Effector memory CD4-positive, alpha-beta T cell (primary cell): ENCODE results near the gene USP16.

Experiments used
- DNase-seq, 3 donors: peaks; one replicate each; pipeline ENCODE4 v3.0.0-alpha.2; 2020
- H3K27ac ChIP-seq: 2 replicates; pipeline ENCODE4 v1.7.0; 2013; ENCODE audit warnings: mild to moderate bottlenecking, low read length, moderate library complexity; ENCODE audit not compliant: insufficient read depth, poor library complexity, severe bottlenecking
- H3K27me3 ChIP-seq: replicated peaks from 2 replicates; pipeline ENCODE4 v1.7.0; 2013; ENCODE audit warnings: mild to moderate bottlenecking, low read length; ENCODE audit not compliant: insufficient read depth, control insufficient read depth, poor library complexity, severe bottlenecking
- H3K36me3 ChIP-seq: 2 replicates; pipeline ENCODE4 v1.7.0; 2013; ENCODE audit warnings: mild to moderate bottlenecking, low read length, moderate library complexity; ENCODE audit not compliant: control insufficient read depth, insufficient read depth
- H3K4me1 ChIP-seq: 2 replicates; pipeline ENCODE4 v1.7.0; 2013; ENCODE audit warnings: low read length, mild to moderate bottlenecking; ENCODE audit not compliant: control insufficient read depth, insufficient read depth, poor library complexity, severe bottlenecking
- H3K4me3 ChIP-seq: 2 replicates; pipeline ENCODE4 v1.7.0; 2013; ENCODE audit warnings: low read length, low read depth, mild to moderate bottlenecking; ENCODE audit not compliant: insufficient read depth, poor library complexity, severe bottlenecking
- H3K9me3 ChIP-seq: 2 replicates; pipeline ENCODE4 v1.7.0; 2013; ENCODE audit warnings: mild to moderate bottlenecking, low read length, moderate library complexity; ENCODE audit not compliant: control insufficient read depth

USP16 gene

DNA sequence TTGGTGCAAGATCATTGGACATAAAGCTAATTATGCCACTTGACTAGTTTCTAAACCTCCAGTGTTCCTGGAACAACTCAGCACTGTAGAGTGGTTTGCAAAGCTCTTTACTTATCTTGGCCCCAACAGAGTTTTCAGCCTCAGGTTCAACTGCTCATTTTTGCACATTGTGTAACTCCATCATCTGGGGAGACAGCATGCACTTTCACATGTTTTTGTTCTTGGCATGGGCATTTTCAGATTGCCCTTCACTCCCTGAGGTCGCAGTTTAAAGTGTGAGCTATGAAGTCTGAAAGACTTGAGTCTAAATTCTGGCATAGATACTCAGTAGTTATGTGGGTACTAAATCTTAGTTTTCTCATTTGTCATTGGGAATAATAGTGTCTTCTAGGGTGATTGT is 5.1 kb downstream of the USP16 start:
- no peak overlapping the region for H3K27ac ChIP-seq
- peaks cover 9% of the 10 kb centered on the region for H3K4me1 ChIP-seq
- H3K27me3 ChIP-seq: no peaks in the 10 kb centered on the region
- peaks cover 40% of the 10 kb centered on the region for H3K36me3 ChIP-seq
- no peak for DNase-seq
- H3K4me3 ChIP-seq: no peak overlapping the region
- no peaks in the 10 kb centered on the region for H3K9me3 ChIP-seq

DNA sequence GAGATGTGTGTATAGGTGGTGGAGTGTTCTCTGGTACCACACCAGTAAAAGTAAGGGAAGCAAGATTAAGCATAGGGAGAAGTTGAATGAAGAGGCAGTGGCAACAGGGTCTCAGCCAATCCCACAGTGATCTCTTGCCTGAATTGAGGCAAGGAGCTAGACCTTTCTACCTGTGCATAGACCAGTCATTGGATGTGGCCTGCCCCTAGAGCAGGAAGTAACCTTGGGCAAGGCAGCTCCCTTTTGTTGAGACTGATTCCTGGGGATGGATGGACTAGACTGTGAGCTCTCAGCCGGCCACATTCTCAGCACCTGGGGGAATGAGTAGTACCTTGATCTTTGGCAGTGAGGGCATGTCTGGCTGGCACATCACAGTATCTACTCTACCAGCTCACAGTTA is 6.4 kb downstream of the USP16 start:
- H3K27ac ChIP-seq: no peak overlapping the region
- H3K9me3 ChIP-seq: no peaks in the 10 kb centered on the region
- peaks cover 40% of the 10 kb centered on the region for H3K36me3 ChIP-seq
- no peaks in the 10 kb centered on the region for H3K27me3 ChIP-seq
- peaks cover 2% of the 10 kb centered on the region for H3K4me1 ChIP-seq
- no peak for DNase-seq
- H3K4me3 ChIP-seq: no peak overlapping the region

DNA sequence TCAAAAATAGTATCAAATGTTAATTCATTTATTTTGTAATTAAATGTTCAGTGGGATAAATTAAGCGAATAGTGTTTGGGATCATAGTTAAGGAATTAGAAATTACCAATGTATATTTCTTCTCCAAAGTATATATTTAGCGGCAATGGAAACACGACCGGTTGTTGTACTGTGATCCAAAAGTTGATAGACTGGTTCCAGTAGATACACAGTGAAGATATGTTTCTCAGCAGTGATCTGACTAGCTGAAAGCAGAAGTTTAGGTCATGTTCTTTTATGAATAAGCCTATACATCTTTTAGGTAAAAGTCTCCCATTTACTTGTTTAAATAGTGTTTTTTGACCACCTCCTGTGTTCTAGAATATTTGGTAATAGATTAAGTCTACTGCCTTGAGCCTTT is 8.8 kb downstream of the USP16 start:
- no peaks in the 10 kb centered on the region for H3K4me1 ChIP-seq
- H3K36me3 ChIP-seq: peaks cover 64% of the 10 kb centered on the region
- no peak for DNase-seq
- H3K9me3 ChIP-seq: no peaks in the 10 kb centered on the region
- no peak overlapping the region for H3K27ac ChIP-seq
- no peaks in the 10 kb centered on the region for H3K27me3 ChIP-seq
- H3K4me3 ChIP-seq: no peak overlapping the region

DNA sequence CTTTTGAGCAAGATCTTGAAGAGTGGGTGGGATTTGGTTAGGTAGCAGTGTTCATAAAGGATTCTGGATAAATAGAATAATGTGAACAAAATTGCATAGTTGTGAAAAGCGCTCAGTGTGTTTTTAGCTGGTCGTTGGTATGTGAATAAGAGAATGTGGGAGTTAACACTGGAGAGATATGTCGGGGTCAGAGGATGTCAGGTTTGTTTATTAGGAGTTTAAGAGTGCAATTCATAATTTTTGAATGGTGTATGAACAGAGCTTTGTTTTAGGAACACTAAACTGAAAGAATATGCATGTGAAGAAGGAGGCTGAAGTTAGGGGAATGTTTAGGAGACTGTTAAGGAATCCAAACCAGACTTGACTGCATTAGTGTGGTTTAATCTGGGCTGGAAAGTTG is 9.4 kb downstream of the USP16 start:
- Histone ChIP-seq H3K4me3 (no peak overlapping the region), H3K36me3 (peaks cover 69% of the 10 kb centered on the region), H3K27me3 (no peaks in the 10 kb centered on the region), H3K4me1 (no peaks in the 10 kb centered on the region), H3K27ac (no peak overlapping the region), H3K9me3 (no peaks in the 10 kb centered on the region)
- DNase-seq: no peak

DNA sequence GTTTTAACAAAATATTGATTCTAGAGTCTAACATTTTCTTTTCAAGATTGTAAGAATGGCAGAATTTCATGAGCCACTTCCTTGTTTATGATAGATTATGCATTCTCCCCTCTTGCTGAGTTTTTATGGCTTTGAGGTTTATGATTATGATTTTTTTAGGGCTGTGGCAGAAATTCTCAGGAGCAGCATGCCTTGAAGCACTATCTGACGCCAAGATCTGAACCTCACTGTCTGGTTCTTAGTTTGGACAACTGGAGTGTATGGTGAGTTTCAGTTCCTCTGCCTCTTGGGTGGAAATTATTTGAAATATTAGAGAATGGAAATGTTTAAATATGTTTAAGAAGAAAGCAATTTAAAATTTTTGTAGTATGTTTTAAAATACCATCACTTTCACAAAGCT is 10.2 kb downstream of the USP16 start:
- Histone ChIP-seq H3K4me1 (no peaks in the 10 kb centered on the region), H3K4me3 (no peak overlapping the region), H3K36me3 (peaks cover 72% of the 10 kb centered on the region)

DNA sequence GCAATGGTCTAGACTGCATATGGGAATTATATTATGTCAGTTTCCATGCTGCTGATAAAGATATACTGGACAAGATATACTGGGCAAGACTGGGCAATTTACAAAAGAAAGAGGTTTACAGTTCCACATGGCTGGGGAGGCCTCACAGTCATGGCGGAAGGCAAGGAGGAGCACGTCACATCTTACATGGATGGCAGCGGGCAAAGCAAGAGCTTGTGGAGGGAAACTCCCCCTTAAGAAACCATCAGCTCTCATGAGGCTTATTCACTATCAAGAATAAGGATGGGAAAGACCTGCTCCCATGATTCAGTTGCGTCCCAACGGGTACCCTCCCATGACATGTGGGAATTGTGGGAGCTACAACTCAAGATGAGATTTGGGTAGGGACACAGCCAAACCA is 27.8 kb downstream of the USP16 start:
- no peaks in the 10 kb centered on the region for H3K4me1 ChIP-seq
- no peaks in the 10 kb centered on the region for H3K27me3 ChIP-seq
- no peak overlapping the region for H3K27ac ChIP-seq
- peaks cover 83% of the 10 kb centered on the region for H3K36me3 ChIP-seq
- no peak overlapping the region for H3K4me3 ChIP-seq
- no peaks in the 10 kb centered on the region for H3K9me3 ChIP-seq
- no peak for DNase-seq

More for the DNA sequence above, 10.2 kb downstream of the USP16 start:
- Histone ChIP-seq H3K27ac (no peak overlapping the region), H3K9me3 (no peaks in the 10 kb centered on the region), H3K27me3 (no peaks in the 10 kb centered on the region)
- no peak for DNase-seq

DNA sequence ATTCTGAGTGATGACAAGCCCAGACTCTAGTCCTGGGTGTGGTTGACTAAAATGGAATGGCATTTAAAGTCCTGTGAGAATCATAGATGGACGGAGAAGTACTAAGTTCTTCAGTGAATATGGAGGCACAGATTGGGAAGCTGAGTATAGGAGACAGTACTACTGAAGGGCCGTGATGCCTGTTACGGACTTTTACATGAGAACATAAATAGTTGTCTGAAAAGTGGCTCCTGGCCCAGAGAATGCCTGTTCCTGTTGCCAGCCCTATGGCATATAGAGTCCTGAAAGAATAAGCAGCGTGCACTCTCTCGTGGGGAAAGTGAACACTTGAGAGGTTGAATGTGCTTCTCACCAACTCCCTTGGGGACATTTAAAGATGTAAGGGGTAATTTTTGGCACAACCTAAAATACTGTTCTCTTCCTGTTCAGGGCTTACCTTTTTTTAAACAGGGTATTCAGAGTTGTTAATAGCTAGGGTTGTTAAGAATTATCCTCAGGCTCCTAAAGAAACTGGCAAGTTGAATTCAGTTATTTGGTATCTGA is 28.6 kb downstream of the USP16 start:
- Histone ChIP-seq H3K9me3 (no peaks in the 10 kb centered on the region), H3K4me1 (no peaks in the 10 kb centered on the region), H3K27ac (no peak overlapping the region), H3K36me3 (peaks cover 78% of the 10 kb centered on the region), H3K27me3 (no peaks in the 10 kb centered on the region), H3K4me3 (no peak overlapping the region)
- no peak for DNase-seq

DNA sequence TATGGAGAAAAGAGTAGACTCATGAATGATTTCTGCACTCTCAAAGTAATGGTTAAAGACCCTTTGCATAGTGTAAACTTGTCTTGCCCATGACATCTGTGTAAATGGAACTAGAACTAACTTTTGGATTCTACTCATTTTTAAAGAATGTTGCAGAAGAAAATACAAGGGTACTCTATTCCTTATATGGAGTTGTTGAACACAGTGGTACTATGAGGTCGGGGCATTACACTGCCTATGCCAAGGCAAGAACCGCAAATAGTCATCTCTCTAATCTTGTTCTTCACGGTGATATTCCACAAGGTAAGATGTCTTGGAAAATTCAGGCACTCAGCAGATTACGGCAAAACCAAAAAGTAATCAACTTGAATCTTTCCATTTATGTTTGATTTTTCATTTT is 29.2 kb downstream of the USP16 start:
- Histone ChIP-seq H3K27ac (no peak overlapping the region), H3K4me3 (no peak overlapping the region), H3K4me1 (no peaks in the 10 kb centered on the region), H3K27me3 (no peaks in the 10 kb centered on the region), H3K36me3 (peaks cover 81% of the 10 kb centered on the region), H3K9me3 (no peaks in the 10 kb centered on the region)
- DNase-seq: no peak

DNA sequence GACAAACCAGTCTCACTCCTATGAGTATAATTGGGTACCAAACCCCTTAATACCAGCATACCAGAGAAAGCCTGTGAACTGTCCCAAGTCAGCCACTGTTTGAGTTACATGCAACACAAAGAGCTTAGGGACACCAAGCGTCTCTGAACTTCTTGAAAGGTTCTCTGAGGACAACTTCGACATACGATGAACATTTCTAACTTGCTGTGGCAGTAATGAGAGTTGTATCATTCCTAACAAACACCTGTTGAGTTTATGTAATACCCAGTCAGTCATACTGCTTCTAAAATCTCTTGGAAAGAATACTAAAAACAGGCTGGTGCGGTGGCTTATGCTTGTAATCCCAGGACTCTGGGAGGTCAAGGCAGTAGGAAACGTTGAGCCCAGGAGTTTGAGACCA is 30.6 kb downstream of the USP16 start:
- Histone ChIP-seq H3K27me3 (no peaks in the 10 kb centered on the region), H3K27ac (no peak overlapping the region), H3K9me3 (no peaks in the 10 kb centered on the region), H3K36me3 (peaks cover 83% of the 10 kb centered on the region), H3K4me1 (no peaks in the 10 kb centered on the region), H3K4me3 (no peak overlapping the region)
- no peak for DNase-seq

DNA sequence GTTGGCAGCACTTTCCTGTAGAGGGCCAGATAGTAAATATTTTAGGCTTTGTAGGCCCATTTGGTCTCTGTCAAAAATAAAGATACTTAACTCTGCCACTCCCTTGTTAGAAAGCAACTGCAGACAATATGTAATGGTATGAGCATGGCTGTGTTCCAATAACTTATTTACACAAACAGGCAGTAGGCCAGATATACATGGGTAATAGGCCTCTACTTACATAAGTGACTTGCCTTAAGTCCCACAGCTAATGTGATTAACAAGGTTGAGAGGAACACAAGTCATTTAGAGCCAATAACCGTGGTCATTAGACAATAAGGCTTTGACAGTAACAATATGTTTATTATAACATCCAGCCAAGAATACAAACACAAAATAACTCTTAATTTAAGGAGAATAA is 31.5 kb downstream of the USP16 start:
- H3K4me3 ChIP-seq: no peak overlapping the region
- H3K4me1 ChIP-seq: no peaks in the 10 kb centered on the region
- H3K27me3 ChIP-seq: no peaks in the 10 kb centered on the region
- H3K9me3 ChIP-seq: no peaks in the 10 kb centered on the region
- H3K36me3 ChIP-seq: peaks cover 83% of the 10 kb centered on the region
- H3K27ac ChIP-seq: no peak overlapping the region
- DNase-seq: no peak
